NCI-H524 (cell line): ENCODE measurements around the gene DMD.
A peak's percentile ranks its signal among the peaks of the same experiment; 100 is the strongest.

Experiments
- DNase-seq, 2 experiments: peaks; one replicate each; lab custom pipeline; 2025; lab: John Stamatoyannopoulos, UW

DMD gene

DNA sequence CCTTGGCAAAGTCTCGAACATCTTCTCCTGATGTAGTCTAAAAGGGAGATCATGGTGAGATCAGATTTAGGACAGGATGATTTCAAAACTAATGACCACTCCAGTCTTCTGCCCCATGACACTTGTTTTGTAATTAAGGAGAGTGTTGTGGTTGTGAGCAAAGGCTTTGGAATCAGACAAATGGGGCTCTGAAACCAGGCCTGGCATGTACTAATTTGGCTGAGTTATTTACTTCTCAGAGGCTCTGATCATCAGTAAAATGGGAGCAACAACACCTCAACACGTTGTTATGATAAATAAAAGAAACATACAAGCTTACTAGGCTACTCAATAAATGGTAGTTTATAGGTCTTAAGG is 2032.6 kb downstream of the DMD start:
- DNase-seq, result no peak

DNA sequence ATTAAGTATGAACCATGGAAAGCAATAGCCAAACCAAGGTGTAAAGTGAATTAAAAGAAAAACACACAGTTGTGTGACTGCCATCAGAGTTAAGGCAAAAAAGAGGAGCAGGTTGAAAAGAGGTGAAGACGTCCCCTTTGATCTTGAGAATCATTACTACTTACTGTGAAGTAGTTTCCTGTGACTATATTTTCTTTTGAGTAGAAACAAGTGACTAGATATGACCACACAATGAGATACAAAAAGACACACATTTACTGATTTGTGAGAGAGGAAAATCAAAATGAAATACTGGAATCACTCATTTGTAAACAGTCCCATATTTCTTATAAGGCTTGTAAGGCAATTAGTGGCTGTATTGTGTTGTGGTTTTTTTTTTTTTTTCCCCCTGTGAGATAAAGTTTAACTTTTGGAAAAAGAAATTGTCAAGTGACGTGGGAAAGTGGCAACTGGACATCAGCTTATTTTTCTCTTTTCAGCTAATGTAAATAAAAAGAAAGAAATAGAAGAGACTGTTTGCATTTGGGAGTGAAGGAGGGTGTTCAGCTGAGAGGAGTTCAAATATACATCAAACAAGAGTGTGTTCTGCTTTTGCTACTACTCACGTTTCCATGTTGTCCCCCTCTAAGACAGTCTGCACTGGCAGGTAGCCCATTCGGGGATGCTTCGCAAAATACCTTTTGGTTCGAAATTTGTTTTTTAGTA is 2033.1 kb downstream of the DMD start:
- no peak for DNase-seq

DNA sequence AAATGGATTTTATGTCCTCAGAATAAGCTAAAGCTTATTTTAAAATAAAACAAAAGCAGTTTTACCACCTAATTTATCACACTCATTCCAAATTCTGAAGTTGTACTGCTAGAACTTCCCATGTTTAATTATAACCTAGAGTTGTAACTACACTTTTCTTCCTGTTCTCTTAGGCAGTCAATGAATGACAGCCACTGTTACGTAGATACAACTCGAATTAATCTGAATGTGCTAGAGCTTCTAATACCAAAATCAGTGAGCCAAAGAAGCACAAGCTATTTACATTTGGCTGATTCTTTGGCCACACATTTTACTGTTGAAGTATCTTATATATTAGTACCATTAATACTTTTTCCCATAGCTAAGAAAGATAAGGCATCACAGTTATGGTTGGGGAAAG is 2040.6 kb downstream of the DMD start:
- DNase-seq, result no peak

DNA sequence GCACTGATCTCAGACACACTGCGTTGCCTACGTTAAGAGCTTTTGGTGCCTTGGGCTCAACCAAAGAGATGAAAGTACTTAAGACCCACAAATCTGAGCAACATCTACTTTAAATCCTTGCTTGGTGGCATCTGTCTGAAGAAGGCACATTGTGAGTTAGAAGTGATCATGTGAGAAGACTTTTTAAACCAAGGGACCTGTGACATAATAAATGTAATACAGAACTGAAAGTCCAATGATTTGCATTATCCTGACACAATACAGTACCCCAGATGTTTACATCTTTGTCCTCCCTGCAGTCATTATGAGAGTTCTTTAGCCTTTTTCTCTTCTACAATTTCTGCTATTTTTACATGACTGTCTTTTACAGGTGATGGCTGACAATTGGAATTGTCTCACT is 2042.8 kb downstream of the DMD start:
- no peak for DNase-seq

DNA sequence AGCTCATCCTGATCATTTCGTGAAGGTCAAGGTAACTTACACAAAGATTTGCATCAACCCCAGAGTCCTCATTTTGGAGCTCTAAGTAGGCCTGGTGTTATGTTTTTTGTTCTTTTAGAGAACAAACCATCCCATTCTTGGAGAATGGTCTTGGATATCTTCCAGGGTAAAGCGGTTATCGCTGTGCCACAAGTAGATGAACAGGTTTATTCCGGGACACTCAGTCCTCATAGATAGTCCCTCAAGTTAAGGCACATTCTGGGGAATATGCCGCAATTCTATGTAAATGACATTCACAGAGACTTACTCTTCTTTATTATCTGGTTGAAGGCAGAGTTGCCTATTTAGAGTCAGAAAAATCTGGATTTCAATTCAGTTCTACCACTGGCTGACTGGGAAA is 2044.5 kb downstream of the DMD start:
- DNase-seq, result no peak

DNA sequence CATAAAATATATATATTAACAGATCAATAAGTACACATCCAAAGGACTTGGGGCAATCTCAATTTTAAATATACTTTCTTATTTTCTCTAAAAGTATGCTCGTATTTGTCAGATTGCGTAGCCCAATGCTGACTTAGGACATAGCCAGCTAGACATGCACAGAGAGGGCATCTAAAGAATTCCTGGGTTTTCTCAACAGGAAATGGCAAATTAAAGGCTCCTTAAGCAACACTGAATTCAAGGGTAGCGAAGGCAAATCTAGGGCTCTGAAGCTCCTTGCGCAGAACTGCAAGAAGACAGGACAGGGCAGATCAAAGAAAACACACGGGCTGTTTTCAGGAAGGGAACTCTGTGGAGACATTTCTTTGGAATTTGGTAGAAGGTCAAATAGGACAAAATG is 2044.9 kb downstream of the DMD start:
- DNase-seq, result no peak

DNA sequence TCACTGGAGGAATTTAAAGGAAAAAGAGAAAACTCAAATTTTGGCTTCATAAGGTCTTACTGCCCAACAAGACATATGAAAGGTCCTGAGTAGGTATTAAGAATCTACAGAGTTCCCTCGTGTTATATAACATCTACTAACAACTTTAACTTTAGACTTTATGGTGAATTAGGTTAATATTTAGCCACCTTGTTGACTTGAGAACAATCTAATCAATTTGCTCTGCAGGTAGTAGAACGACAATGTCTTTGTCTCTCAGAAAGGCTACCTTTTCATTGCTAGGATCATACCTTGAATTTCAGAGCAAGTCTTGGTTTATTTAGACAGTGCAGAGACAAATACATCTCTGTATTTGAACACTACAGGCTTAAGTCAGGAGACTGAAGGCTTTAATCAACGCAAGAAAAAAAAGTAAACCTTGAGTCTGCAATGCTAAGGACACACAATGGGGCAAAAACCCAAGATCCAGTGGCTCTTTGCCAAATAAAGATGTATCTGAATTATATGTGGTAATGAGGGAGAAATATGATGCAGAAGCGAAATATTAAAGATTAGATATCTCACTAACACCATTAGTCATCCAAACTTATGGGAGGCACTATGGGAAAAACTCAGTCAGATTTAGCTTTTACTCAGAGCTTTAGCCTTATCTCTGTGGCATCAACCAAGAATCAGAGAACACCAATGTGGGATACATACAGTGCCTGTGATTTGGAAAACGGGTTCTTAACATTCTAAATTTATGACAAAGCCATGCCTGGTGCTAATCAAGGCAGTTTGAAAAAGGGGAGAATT is 2045.9 kb downstream of the DMD start:
- DNase-seq, result no peak

DNA sequence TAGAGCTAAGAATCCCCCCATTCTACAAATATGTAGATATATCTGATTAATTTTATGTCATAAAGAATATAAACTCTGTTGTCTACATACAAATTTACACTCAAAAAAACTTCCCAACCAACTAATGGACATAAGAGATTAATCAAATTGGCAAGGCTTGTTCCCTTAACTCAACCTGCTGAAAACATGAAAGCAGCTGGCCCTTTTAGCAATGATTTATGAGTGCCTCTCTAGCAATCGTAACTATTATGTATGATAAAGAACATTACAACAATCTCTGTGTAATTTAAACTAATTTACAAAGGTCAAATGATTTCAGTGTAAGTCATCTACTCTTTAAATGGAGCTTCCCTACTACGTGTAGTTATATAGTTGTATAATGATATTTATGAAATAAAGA is 2056.4 kb downstream of the DMD start:
- no peak for DNase-seq

DNA sequence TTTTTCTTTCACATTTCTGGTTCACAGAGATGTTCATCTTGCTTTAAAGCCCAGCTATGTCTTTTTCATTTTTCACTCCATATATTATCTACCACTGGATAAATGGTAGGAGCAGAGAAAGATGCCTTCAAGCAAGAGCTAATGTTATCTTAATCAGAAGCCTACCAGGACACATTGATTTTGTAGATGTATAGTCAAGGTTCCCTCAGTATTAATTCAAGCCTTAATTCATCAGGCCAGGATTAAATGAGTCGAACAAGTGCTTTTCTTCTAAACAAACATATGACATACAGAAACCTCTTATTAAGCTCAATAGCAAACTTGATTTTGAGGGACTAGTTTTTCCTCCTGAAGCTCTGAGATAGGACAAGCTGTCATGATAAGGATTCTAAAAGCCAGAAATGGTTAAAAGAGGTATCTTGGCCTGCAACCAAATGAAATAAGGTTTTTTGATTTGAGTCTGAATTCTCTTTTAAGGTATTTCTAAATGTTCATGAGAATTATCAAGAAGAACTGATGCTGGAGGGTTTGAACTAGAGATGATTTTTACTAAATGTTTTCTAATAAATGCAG is 2057.8 kb downstream of the DMD start:
- DNase-seq, result no peak

DNA sequence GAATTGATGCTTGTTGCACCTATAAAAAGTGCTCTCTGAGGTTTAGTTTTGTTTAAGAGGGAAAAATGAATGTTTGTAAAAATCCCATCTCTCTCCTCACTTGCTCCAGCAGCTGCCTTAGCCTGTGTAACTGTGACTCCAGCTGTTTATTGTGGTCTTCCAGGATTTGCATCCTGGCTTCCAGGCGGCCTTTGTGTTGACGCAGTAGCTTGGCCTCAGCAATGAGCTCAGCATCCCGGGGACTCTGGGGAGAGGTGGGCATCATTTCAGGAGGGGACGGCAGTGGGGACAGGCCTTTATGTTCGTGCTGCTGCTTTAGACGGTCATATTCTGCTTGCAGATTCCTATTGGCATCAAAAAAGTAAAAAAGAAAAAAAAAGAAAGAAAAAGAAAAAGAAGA is 2064.2 kb downstream of the DMD start:
- no peak for DNase-seq

DNA sequence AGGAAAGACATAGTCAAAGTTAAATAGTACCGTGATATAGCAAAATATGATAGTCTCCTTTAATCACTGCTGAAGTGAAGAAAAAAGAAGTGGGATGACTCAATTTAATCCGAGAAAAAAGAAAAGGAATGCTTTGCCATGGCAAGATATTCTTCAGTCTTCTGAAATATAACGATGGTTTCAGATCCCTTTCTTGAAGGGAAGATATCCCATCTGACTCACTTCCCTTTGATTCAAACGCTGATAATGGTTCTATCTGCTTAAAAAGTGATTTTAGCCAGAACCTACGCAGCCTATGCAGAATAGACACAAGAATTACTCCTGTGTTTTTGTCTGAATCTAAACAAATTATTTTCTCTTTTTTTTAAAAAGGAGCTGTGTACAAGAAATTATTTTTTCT is 2071.4 kb downstream of the DMD start:
- no peak for DNase-seq

DNA sequence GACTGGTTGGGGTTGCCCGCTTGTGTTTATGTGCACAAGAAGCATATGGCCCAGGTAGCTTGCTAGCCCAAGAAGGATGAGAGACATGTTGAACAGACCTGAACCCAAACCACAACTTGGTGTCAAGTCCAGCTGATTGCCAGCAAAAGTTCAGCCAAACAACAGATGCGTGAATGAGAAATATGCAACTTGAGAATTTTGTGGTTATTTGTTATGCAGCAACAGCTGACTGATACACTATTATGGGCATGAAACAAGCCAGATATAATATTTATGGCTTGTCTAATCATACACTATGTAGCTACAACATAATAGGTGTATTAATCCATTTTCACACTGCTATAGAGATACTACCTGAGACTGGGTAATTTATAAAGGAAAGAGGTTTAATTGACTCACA is 2073.2 kb downstream of the DMD start:
- no peak for DNase-seq

DNA sequence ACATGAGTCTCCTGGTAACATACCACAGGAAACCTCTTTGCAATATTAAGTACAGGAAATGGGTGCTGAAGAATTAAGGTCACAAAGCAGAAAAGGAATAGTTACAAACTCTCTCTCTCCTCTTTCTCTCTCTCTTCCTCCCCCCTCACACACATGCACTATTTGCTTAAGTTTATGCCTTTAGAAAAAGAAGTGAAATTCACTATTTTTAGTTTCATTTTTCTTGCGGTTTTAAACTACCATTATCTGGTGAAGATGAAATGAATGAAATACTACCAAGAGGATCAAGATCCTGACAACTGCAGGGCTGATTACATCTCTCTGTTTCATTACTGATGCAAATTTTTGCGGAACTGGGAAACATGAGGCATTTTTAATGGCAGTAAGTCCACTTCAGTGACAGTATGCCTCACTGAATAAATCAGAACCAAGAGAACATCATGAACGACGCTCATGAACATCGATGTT is 2075.2 kb downstream of the DMD start:
- DNase-seq, result no peak

DNA sequence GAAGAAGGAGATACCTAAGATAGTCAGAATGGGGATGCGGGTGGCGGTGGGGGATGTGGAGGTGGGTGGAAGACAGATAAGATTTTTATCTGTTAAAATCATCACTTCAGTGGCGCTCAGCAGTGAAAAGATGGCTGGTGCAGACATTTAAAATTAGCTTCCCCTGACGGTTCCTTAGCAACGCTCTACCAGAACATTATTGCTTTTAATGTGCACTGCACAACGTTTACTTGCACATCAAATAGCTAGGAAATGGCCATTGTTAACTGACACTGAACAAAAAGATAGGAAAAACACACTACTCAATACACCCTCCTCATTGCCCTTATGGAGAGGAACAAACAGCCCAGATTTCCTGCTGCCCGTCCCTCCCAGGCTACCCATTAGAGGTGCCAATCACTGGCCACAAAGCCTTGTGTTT is 2078.5 kb downstream of the DMD start:
- no peak for DNase-seq

DNA sequence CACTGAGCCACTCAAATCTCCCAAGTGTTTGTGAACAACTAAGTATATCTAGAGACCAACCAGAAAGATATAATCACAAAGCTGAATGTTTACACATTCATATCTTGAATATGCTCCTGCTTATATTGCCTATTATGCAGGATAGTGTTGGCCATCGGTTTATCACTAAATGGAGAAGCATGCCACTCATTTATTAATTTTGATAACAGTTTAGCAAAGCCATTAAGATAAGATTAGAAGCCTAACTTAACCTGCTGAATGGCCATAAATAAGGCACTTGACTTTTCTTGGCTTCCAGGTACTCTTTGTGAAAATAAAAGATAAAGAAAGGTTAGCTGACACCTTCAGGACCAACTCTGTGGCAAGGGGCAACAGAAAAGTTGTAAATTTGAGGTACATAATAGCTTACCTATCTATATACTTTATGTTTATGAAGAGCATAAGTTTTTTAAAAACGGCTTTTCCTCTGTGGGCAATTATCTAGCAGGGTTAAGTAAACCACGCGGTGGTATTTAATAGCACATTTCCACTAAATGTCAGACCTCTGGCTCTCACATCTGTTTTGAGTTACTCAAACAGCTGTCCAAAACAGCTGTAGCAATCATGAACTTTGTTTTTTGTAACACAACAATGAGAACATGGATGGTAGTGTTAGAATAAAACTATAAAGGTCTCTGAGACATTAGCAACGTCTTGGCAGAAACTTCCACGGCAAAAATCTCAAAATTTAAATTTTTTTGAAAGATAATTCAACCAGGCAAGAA is 2080.7 kb downstream of the DMD start:
- no peak for DNase-seq

DNA sequence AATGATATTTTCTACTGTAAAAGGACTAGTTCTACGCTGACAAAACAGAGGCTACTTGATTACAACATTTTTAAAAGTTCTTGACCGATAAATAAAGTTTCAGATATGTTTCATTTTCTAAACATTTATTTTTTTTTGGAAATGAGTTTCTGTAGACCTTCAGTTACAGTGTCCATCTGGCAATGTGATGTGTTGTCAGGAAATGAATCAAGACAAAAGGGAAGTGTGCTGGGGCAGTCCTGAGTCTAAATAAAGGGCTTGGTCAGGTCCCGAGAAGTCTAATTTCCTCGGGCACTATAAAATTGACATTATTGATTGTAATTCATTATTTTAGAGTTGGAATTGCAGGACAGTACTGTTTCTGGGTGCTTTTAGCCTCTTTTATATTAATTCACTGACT is 2082.5 kb downstream of the DMD start:
- DNase-seq, result no peak

DNA sequence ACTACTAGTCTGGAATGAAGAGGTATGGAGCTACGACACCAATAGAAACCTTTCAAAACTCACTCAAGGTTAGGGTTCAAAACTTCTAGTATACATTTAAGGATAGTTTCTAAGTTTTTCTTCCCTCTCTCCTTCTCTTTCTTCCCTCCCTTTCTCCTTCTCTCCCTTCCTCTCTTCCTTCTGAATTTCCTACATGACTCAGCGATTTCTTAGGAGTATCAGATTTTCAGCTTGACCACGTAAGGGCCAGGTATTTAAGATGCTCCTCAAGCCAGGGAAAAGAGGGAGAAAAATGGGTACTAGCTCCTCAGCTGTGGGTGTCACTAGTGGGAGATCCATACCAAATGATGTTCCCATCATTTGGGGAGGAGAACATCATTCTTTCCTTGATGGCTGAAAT is 2083.6 kb downstream of the DMD start:
- no peak for DNase-seq

DNA sequence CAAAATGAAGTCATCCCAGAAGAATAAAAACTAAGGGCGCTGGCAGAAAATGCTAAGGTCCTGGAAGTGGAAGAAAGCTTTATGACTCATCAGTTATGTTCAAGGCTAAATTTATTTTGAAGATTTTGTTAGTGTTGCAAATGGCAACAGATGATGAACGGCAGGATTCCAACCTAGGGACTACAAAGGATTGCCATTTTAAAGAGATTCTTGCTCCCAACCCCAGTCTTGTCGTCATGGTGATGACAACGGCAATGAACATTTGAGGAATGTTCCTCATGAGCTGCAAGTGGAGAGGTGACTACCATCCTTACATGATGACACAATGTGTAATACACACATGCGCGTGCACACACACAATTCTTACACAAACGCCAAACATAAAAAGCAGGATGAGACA is 2085.1 kb downstream of the DMD start:
- DNase-seq, result no peak

DNA sequence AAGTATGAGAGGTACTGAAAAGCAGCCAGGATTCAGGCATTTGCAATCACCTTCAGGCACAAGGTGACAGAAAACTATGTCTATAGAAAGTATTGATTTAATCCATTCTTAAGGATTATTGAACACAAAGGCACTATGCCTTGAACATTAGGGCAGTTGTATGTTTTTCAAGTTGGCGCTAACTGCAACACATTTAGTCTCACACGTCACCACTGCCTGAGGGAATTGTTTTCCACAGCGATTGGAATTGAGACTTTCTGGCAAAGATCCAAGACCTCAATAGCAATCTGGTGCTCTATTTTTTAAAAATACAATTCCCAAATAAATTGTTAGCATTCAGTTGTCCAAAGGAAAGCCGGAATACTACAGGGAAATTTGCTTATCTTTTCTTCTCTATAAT is 2086.8 kb downstream of the DMD start:
- peak in 1 of 2 experiments; percentile 9 for DNase-seq

DNA sequence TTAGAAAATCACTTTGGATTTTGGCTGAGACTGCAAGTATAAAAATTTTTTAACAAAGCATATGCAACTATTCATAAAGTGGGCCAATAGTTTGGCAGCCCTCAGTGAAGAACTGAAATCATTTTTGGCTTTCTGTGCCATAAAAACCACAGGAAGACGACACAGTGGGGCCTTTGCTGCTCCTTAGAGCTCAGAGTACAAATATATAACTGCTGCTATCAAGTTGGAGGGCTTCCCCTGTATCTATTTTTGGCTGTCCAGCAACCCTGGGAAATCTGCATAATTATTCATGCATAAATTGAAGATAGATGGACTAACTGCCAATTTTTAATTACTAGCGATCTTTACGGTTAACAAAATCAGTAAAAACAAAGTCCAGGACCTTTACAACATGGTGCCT is 2088.0 kb downstream of the DMD start:
- DNase-seq, result no peak

DNA sequence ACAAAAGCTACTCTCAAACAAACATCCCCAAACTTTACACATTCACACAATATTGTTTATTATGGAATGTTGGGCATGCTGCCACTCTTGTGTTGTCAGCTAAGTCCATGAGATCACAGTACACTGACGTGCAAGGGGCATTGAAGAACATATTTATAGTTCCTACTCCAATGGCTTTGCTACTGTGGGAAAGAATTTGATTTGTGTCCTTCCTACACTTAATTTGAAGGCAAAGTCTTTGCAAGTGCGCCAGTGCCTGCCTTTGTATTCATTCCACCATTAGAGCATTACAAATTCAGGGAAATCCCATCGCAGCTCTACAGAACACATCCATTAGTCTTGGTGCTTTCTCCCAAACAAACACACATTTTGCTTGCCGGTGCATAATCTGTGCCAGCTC is 2094.1 kb downstream of the DMD start:
- DNase-seq, result no peak

DNA sequence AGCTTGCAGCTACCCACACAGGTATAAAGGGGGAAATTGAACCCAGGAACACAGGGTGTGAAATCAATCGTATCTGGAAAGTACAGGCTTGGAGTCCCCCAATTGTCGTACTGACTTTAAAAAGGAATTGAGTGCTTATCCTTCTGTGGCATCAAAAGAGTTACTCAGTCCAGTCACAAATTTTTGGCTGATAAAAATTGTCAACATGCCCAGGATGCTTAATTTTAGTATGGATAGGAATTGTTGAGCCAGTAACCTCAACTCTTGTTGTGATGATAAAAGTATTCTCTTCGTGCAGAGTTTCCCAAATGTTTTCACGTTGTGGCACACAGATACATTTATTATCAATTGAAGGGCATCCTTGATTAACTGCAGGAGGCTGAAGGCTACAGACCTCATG is 2096.0 kb downstream of the DMD start:
- no peak for DNase-seq

DNA sequence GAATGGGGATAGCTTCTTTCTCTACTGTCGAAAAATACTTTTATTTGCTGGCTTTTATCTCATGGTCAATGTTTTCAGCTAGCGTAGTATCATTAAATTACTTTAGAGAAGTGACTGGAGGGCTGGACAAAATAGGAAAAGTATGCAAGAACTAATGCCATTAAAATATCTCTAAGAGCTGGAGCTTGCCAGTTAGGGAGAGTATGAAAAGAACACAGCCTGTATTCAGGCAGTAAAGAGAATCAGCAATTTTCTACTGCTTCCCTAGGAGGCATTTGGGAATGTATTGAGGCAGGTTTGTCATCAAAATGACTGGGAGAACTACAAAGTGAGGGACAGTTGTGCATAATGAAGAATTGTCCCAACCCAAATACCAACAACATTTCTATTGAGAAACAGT is 2096.5 kb downstream of the DMD start:
- DNase-seq, result no peak
